Activated naive CD4-positive, alpha-beta T cell treated with anti-CD3 and anti-CD28 coated beads for 36 hours (primary cell): ENCODE measurements around the gene CLDN2. TPM values are rescaled to one million over a fixed set of nuclear protein-coding genes. Genes with fewer than 3 reads are reported as not detected.
"Not testable (repeated sequence)": the region's sequence is repeated elsewhere in the genome, so short reads cannot be mapped to it uniquely, and the experiment has no call there.

ENCODE experiments used
- CTCF ChIA-PET: fragments of 350-600 bp; sonication (Branson Sonifier 250); formaldehyde crosslinking; loops from one replicate; lab custom pipeline; 2021; ENCODE audit warnings: antibody characterized with exemption; lab: Charles Lee
- DNase-seq: peaks from one replicate; pipeline ENCODE4 v3.0.0-alpha.2; 2020
- H3K27ac Mint-ChIP-seq: one replicate; pipeline ENCODE4 v1.8.0; 2021; ENCODE audit warnings: mild to moderate bottlenecking, mixed read lengths
- H3K27me3 Mint-ChIP-seq: one replicate; pipeline ENCODE4 v1.8.0; 2021; ENCODE audit warnings: low read depth, mixed read lengths
- H3K36me3 Mint-ChIP-seq: one replicate; pipeline ENCODE4 v1.8.0; 2021; ENCODE audit warnings: low read depth, mixed read lengths
- H3K4me1 Mint-ChIP-seq: one replicate; pipeline ENCODE4 v1.8.0; 2021; ENCODE audit warnings: low read depth, mixed read lengths
- H3K4me3 Mint-ChIP-seq: one replicate; pipeline ENCODE4 v1.8.0; 2021; ENCODE audit warnings: mild to moderate bottlenecking, moderate library complexity, mixed read lengths
- H3K9me3 Mint-ChIP-seq: one replicate; pipeline ENCODE4 v1.8.0; 2021; ENCODE audit warnings: mixed read lengths
- intact Hi-C: fragments of 100-400 bp; cut with micrococcal nuclease; formaldehyde crosslinking; loops from one replicate; pipeline ENCODE4 v1.15.1; 2023
- total RNA-seq, 2 experiments: library from RNA; stranded (reverse); gene quantifications; one replicate each; pipeline ENCODE4 v1.2.3, GENCODE V29; 2021

CLDN2 gene
- total RNA-seq, 2 experiments from 2014 or later = not detected

- intact Hi-C loops = no loop called here
- peaks cover 2% of the 10 kb centered on the region for H3K36me3 Mint-ChIP-seq
- H3K27me3 Mint-ChIP-seq = no peaks in the 10 kb centered on the region
- H3K4me1 Mint-ChIP-seq = no peaks in the 10 kb centered on the region
- H3K4me3 Mint-ChIP-seq = no peak overlapping the region
- H3K9me3 Mint-ChIP-seq = no peaks in the 10 kb centered on the region
- no peak for DNase-seq
- no peak overlapping the region for H3K27ac Mint-ChIP-seq
- CTCF ChIA-PET = interaction anchor here (0.8 to 1.0 kb wide), 2 partner anchors 10 to 53 kb away, joined by 3 to 4 read pairs; no protein-coding TSS in a partner anchor
Measured at GRCh38 chrX:106950381-106950780, 30.2 kb downstream of the CLDN2 start.

GRCh38 chrX:106951230-106951629 is 31.0 kb downstream of the CLDN2 start:
- intact Hi-C loops = no loop called here
- H3K4me3 Mint-ChIP-seq = no peak overlapping the region
- CTCF ChIA-PET = interaction anchor here (0.5 kb wide), 1 partner anchor 17 kb away, joined by 6 read pairs; no protein-coding TSS in a partner anchor
- no peak for DNase-seq
- H3K9me3 Mint-ChIP-seq = no peaks in the 10 kb centered on the region
- no peak overlapping the region for H3K27ac Mint-ChIP-seq
- H3K27me3 Mint-ChIP-seq = no peaks in the 10 kb centered on the region
- no peaks in the 10 kb centered on the region for H3K4me1 Mint-ChIP-seq
- H3K36me3 Mint-ChIP-seq = peaks cover 2% of the 10 kb centered on the region

- Mint-ChIP-seq H3K27me3 (no peaks in the 10 kb centered on the region), H3K9me3 (no peaks in the 10 kb centered on the region), H3K36me3 (peaks cover 4% of the 10 kb centered on the region), H3K4me1 (no peaks in the 10 kb centered on the region), H3K27ac (no peak overlapping the region), H3K4me3 (no peak overlapping the region)
- CTCF ChIA-PET = interaction anchor here (0.7 to 1.5 kb wide), 3 partner anchors 11 to 58 kb away, joined by 3 to 8 read pairs (median 4); no protein-coding TSS in a partner anchor
- DNase-seq = no peak
- intact Hi-C loops = no loop called here
Measured at GRCh38 chrX:106952089-106952488, 31.9 kb downstream of the CLDN2 start.

DNA sequence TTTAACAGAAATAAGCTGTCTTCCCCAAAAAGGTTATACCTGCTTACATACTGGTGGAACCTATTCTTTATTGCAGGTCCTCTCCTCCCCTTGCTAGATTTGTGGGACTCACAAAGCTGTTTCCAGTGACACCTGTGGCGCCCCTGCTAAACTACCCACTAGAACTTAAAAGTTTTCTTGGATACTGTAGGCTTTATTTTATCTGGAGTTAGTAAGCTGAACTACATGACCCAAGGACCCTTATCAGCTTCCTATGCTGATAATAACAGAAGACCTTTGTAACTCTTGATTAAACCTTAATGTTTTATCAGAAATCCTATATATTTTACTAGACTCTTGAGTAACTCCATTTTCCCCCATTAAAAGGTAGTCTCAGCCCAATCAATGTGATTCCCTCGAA is 32.3 kb downstream of the CLDN2 start:
- Mint-ChIP-seq H3K4me3 (no peak overlapping the region), H3K9me3 (no peaks in the 10 kb centered on the region), H3K27me3 (no peaks in the 10 kb centered on the region), H3K36me3 (peaks cover 2% of the 10 kb centered on the region), H3K27ac (no peak overlapping the region), H3K4me1 (no peaks in the 10 kb centered on the region)
- no peak for DNase-seq
- intact Hi-C loops = no loop called here
- CTCF ChIA-PET = interaction anchor here (0.7 to 1.5 kb wide), 3 partner anchors 10 to 58 kb away, joined by 3 to 8 read pairs (median 4); no protein-coding TSS in a partner anchor

- Mint-ChIP-seq H3K36me3 (peaks cover 2% of the 10 kb centered on the region), H3K27ac (no peak overlapping the region), H3K4me1 (no peaks in the 10 kb centered on the region), H3K27me3 (no peaks in the 10 kb centered on the region), H3K4me3 (no peak overlapping the region), H3K9me3 (no peaks in the 10 kb centered on the region)
- DNase-seq = no peak
- intact Hi-C loops = loop anchor here (1.0 kb wide), 2 partner anchors 55 to 59 kb away; no protein-coding TSS in a partner anchor
- CTCF ChIA-PET = interaction anchor here (0.7 to 1.5 kb wide), 3 partner anchors 10 to 59 kb away, joined by 3 to 8 read pairs (median 4); no protein-coding TSS in a partner anchor
Measured at GRCh38 chrX:106952988-106953387, 32.8 kb downstream of the CLDN2 start.

- Mint-ChIP-seq H3K36me3 (peaks cover 2% of the 10 kb centered on the region), H3K27ac (no peak overlapping the region)
- CTCF ChIA-PET = no interaction called here
Measured at GRCh38 chrX:106954041-106954440, 33.8 kb downstream of the CLDN2 start.

DNA sequence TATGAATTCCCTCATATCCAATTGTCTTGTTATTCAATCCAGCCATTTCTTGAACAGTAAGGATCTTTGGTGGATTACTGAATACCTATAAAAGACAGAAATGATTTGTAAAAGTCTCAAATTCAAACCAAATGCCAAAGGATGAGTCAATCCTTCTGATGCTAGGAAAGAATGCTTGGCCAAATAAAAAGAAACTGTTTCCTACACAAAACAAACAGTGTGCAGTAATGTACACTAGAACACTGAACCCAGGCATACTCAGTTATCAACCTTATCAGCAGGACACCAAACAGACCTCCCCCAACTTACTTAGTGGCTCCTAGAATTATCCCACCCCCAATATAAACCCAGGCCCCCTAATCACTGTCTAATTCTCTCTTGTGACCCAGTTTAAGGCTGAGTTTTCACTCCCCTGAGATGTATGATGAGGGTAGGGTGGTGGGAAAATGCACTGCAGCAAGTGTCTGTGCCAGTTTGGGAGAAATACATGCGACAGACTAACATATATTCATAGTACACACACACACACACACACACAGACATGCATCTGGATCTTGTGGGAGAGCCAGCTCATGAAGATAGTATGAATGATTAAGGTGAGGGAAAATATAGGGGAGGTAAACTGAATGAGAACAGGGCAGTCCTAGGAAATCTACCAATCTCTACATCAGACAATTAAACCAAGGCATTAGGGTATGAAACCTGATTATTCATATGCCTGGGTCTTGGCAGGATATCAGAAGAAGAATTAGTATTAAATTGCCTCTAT is 35.0 kb downstream of the CLDN2 start:
- Mint-ChIP-seq H3K4me1 (no peaks in the 10 kb centered on the region), H3K27ac (no peak overlapping the region), H3K27me3 (no peaks in the 10 kb centered on the region), H3K9me3 (no peaks in the 10 kb centered on the region), H3K4me3 (no peak overlapping the region), H3K36me3 (peaks cover 2% of the 10 kb centered on the region)
- CTCF ChIA-PET = no interaction called here
- no peak for DNase-seq
- intact Hi-C loops = no loop called here

More at GRCh38 chrX:106954041-106954440, 33.8 kb downstream of the CLDN2 start:
- H3K9me3 Mint-ChIP-seq = no peaks in the 10 kb centered on the region
- intact Hi-C loops = no loop called here
- no peak overlapping the region for H3K4me3 Mint-ChIP-seq
- DNase-seq = no peak
- H3K4me1 Mint-ChIP-seq = no peaks in the 10 kb centered on the region
- no peaks in the 10 kb centered on the region for H3K27me3 Mint-ChIP-seq

GRCh38 chrX:106957856-106958255 is 37.7 kb downstream of the CLDN2 start:
- intact Hi-C loops = no loop called here
- Mint-ChIP-seq H3K4me1 (no peaks in the 10 kb centered on the region), H3K9me3 (no peaks in the 10 kb centered on the region), H3K27me3 (no peaks in the 10 kb centered on the region), H3K36me3 (peaks cover 12% of the 10 kb centered on the region), H3K27ac (no peak overlapping the region), H3K4me3 (no peak overlapping the region)
- CTCF ChIA-PET = no interaction called here
- DNase-seq = no peak

DNA sequence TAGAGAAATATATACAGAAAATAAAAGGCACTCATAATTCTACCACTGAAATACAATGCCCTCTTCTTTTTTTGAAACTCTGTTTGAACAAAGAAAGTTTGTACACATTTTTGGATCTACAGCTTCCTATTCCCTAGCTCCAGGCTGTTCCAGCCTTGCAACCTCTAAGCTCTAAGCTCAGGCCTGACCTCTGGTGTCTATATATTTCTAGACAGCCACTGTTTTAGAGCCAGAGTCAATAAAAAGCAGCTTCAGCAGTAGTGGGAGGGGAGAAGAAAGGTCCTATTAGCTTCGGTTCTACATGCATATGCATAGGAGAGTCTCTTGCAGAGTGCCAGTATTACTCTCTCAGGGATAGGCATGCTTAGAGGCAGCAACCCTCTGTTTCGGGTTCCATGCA is 39.7 kb downstream of the CLDN2 start:
- H3K27ac Mint-ChIP-seq = no peak overlapping the region
- no peak overlapping the region for H3K4me3 Mint-ChIP-seq
- DNase-seq = no peak
- intact Hi-C loops = no loop called here
- no peaks in the 10 kb centered on the region for H3K4me1 Mint-ChIP-seq
- H3K27me3 Mint-ChIP-seq = no peaks in the 10 kb centered on the region
- CTCF ChIA-PET = interaction anchor here (0.8 kb wide), 1 partner anchor 9 kb away, joined by 3 read pairs; no protein-coding TSS in a partner anchor
- no peaks in the 10 kb centered on the region for H3K9me3 Mint-ChIP-seq
- peaks cover 21% of the 10 kb centered on the region for H3K36me3 Mint-ChIP-seq

DNA sequence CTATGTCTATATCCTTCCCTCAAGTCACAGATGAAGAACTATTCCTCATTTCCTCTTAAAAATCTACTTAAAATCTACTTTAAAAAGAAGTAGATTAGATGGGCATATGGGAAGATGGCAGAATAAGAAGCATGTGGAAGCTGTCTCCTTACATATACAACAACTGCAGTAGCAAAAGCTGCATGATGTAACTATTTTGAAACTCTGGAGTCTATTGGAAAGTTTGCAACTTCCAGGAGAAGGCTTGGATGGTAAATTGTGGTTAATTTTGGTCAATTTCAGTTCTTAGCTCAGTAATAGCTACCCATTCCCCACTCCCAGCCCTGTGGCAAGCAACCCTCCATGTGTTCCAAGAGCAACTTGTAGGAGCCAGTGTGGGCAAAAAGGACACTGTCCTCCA is 42.9 kb downstream of the CLDN2 start:
- peaks cover 6% of the 10 kb centered on the region for H3K4me1 Mint-ChIP-seq
- intact Hi-C loops = no loop called here
- no peaks in the 10 kb centered on the region for H3K27me3 Mint-ChIP-seq
- no peak overlapping the region for H3K27ac Mint-ChIP-seq
- CTCF ChIA-PET = interaction anchor here (1.0 kb wide), 1 partner anchor 11 kb away, joined by 3 read pairs; no protein-coding TSS in a partner anchor
- H3K4me3 Mint-ChIP-seq = no peak overlapping the region
- peaks cover 30% of the 10 kb centered on the region for H3K36me3 Mint-ChIP-seq
- DNase-seq = no peak
- no peaks in the 10 kb centered on the region for H3K9me3 Mint-ChIP-seq

GRCh38 chrX:106964290-106964689 is 44.1 kb downstream of the CLDN2 start:
- H3K36me3 Mint-ChIP-seq = peaks cover 41% of the 10 kb centered on the region
- H3K4me3 Mint-ChIP-seq = no peak overlapping the region
- no peak for DNase-seq
- peaks cover 6% of the 10 kb centered on the region for H3K9me3 Mint-ChIP-seq
- peaks cover 6% of the 10 kb centered on the region for H3K4me1 Mint-ChIP-seq
- intact Hi-C loops = no loop called here
- no peaks in the 10 kb centered on the region for H3K27me3 Mint-ChIP-seq
- no peak overlapping the region for H3K27ac Mint-ChIP-seq
- CTCF ChIA-PET = no interaction called here

GRCh38 chrX:106966547-106966946 is 46.3 kb downstream of the CLDN2 start:
- H3K4me3 Mint-ChIP-seq, DNase-seq, H3K4me1 Mint-ChIP-seq, intact Hi-C loops, CTCF ChIA-PET, H3K27ac Mint-ChIP-seq, H3K9me3 Mint-ChIP-seq, H3K27me3 Mint-ChIP-seq: not testable (repeated sequence)
- H3K36me3 Mint-ChIP-seq = peaks cover 46% of the 10 kb centered on the region

GRCh38 chrX:106972896-106973295 is 52.7 kb downstream of the CLDN2 start:
- Mint-ChIP-seq H3K4me3 (no peak overlapping the region), H3K4me1 (no peaks in the 10 kb centered on the region), H3K27ac (no peak overlapping the region), H3K9me3 (peaks cover 6% of the 10 kb centered on the region), H3K27me3 (no peaks in the 10 kb centered on the region), H3K36me3 (peaks cover 34% of the 10 kb centered on the region)
- DNase-seq = no peak
- intact Hi-C loops = no loop called here
- CTCF ChIA-PET = no interaction called here
